ENCODE measurements around the gene MDN1.

The MDN1 gene

GRCh38 chr6:89729818-89730217, 89.8 kb downstream of the MDN1 start:
- no peak for TF ChIP-seq CTCF (IDR thresholded peaks at IDR 0.05; ENCODE audit: control insufficient read depth, insufficient read depth, low read depth, low read length, missing control alignments)
- no peak overlapping the region for H3K4me3 ChIP-seq (ENCODE audit: control insufficient read depth, low read depth, low read length)
- no peak for DNase-seq (ENCODE audit: low read depth)

GRCh38 chr6:89727501-89727900, 92.1 kb downstream of the MDN1 start:
- H3K4me3 ChIP-seq (ENCODE audit: control insufficient read depth, low read depth, low read length) = no peak overlapping the region
- no peak for TF ChIP-seq CTCF (IDR thresholded peaks at IDR 0.05; ENCODE audit: control insufficient read depth, insufficient read depth, low read depth, low read length, missing control alignments)
- no peak for DNase-seq (ENCODE audit: low read depth)

GRCh38 chr6:89724981-89725380, 94.6 kb downstream of the MDN1 start:
- no peak for DNase-seq (ENCODE audit: low read depth)
- H3K4me3 ChIP-seq (ENCODE audit: control insufficient read depth, low read depth, low read length) = no peak overlapping the region
- no peak for TF ChIP-seq CTCF (IDR thresholded peaks at IDR 0.05; ENCODE audit: control insufficient read depth, insufficient read depth, low read depth, low read length, missing control alignments)

- no peak for TF ChIP-seq CTCF (IDR thresholded peaks at IDR 0.05; ENCODE audit: control insufficient read depth, insufficient read depth, low read depth, low read length, missing control alignments)
- no peak overlapping the region for H3K4me3 ChIP-seq (ENCODE audit: control insufficient read depth, low read depth, low read length)
- no peak for DNase-seq (ENCODE audit: low read depth)
Observed at GRCh38 chr6:89723046-89723445, 96.5 kb downstream of the MDN1 start.

- TF ChIP-seq CTCF (IDR thresholded peaks at IDR 0.05; ENCODE audit: control insufficient read depth, insufficient read depth, low read depth, low read length, missing control alignments) = no peak
- H3K4me3 ChIP-seq (ENCODE audit: control insufficient read depth, low read depth, low read length) = no peak overlapping the region
- no peak for DNase-seq (ENCODE audit: low read depth)
Observed at GRCh38 chr6:89716532-89716931, 103.1 kb downstream of the MDN1 start.

GRCh38 chr6:89711801-89712200, 107.8 kb downstream of the MDN1 start:
- TF ChIP-seq CTCF (IDR thresholded peaks at IDR 0.05; ENCODE audit: control insufficient read depth, insufficient read depth, low read depth, low read length, missing control alignments) = no peak
- DNase-seq (ENCODE audit: low read depth) = no peak
- H3K4me3 ChIP-seq (ENCODE audit: control insufficient read depth, low read depth, low read length) = no peak overlapping the region

GRCh38 chr6:89708316-89708715, 111.3 kb downstream of the MDN1 start:
- no peak for TF ChIP-seq CTCF (IDR thresholded peaks at IDR 0.05; ENCODE audit: control insufficient read depth, insufficient read depth, low read depth, low read length, missing control alignments)
- no peak for DNase-seq (ENCODE audit: low read depth)

More at GRCh38 chr6:89708316-89708715, 111.3 kb downstream of the MDN1 start:
- no peak overlapping the region for H3K4me3 ChIP-seq (ENCODE audit: control insufficient read depth, low read depth, low read length)
